GM23338 (cell line): ENCODE data around the gene ATP7A.

Experiments
- CREB1 ChIP-seq: fragments of 250-450 bp; sonication (Bioruptor Pico); IDR thresholded peaks from 2 replicates; pipeline ENCODE4 v1.5.0; 2020; ENCODE audit warnings: low read depth, mild to moderate bottlenecking, moderate library complexity
- CTCF ChIP-seq, 2 experiments: fragments of 200-600 bp in 1 of 2; sonication (generic) in 1 of 2; conservative IDR thresholded peaks; 2 replicates each; pipeline versions ENCODE4 v1.5.1 to v1.6.1; 2016 to 2017; ENCODE audit warnings: antibody characterized with exemption in 2 of 2, low read depth in 2 of 2, mild to moderate bottlenecking in 2 of 2, moderate library complexity in 1 of 2
- ETS1 ChIP-seq: IDR thresholded peaks from 2 replicates; pipeline ENCODE4 v1.6.1; 2016; ENCODE audit warnings: antibody characterized with exemption
- EZH2 ChIP-seq: fragments of 200-600 bp; sonication (generic); IDR thresholded peaks from one replicate; pipeline ENCODE4 v1.8.0; 2017; ENCODE audit warnings: antibody characterized with exemption, mild to moderate bottlenecking, low read depth; ENCODE audit not compliant: unreplicated experiment
- EZH2phosphoT487 ChIP-seq: fragments of 200-600 bp; sonication (generic); IDR thresholded peaks from one replicate; pipeline ENCODE4 v1.8.1; 2018; ENCODE audit warnings: antibody characterized with exemption; ENCODE audit not compliant: unreplicated experiment
- JUNB ChIP-seq: IDR thresholded peaks from one replicate; pipeline ENCODE4 v1.6.1; 2016; ENCODE audit warnings: antibody characterized with exemption; ENCODE audit not compliant: unreplicated experiment
- NANOG ChIP-seq: IDR thresholded peaks from 2 replicates; pipeline ENCODE4 v1.6.1; 2016; ENCODE audit warnings: antibody characterized with exemption, borderline replicate concordance
- POLR2AphosphoS5 ChIP-seq: IDR thresholded peaks from 2 replicates; pipeline ENCODE4 v1.6.1; 2016; ENCODE audit warnings: antibody characterized with exemption, low read depth
- REST ChIP-seq: IDR thresholded peaks from one replicate; pipeline ENCODE4 v1.6.1; 2018; ENCODE audit warnings: antibody characterized with exemption; ENCODE audit not compliant: unreplicated experiment
- STAT1 ChIP-seq: IDR thresholded peaks from one replicate; pipeline ENCODE4 v1.6.1; 2016; ENCODE audit warnings: antibody characterized with exemption; ENCODE audit not compliant: unreplicated experiment
- ZNF114 ChIP-seq: fragments of 250-450 bp; sonication (Bioruptor Pico); IDR thresholded peaks from 2 replicates; pipeline ENCODE4 v1.5.0; 2020; ENCODE audit warnings: mild to moderate bottlenecking, moderate library complexity
- ZNF331 ChIP-seq: fragments of 250-450 bp; sonication (Bioruptor Pico); IDR thresholded peaks from 2 replicates; pipeline ENCODE4 v1.5.0; 2020; ENCODE audit warnings: low read depth, mild to moderate bottlenecking, moderate library complexity
- ZNF462 ChIP-seq: fragments of 250-450 bp; sonication (Bioruptor Pico); IDR thresholded peaks from 2 replicates; pipeline ENCODE4 v1.5.0; 2020; ENCODE audit warnings: mild to moderate bottlenecking, moderate library complexity

GRCh38 chrX:78048052-78048451 lies 137.6 kb downstream of the ATP7A start:
- TF ChIP-seq EZH2 (no peak), CTCF (conservative IDR thresholded peaks at IDR 0.05; ENCODE audit: low read depth in 2 of 2) (no peak), CREB1 (CRISPR knock-in tag) (no peak), EZH2phosphoT487 (no peak), POLR2AphosphoS5 (no peak), ZNF331 (CRISPR knock-in tag) (no peak), REST (no peak), ZNF114 (CRISPR knock-in tag) (no peak), ETS1 (no peak), JUNB (no peak), NANOG (no peak), STAT1 (no peak), ZNF462 (CRISPR knock-in tag) (no peak)
